ENCODE measurements around the gene MAD1L1.

DNA sequence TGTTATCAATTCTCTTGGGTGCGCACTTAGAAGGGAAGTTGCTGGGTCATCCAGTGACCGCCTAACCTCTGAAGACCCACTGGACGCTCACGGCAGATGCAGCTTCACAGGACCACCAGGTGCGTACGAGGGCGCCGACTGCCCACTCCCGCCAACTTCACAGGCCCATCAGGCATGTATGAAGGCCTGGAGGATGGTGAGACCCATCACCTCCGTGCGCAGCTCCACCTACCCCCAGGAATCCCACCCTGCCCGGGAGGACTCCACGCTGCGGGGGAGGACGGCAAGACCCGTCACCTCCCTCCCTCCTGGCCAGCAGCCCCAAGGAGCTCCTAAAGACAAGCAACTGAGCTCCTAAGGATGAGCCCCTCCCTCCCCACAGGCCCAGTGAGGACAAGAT is 146.9 kb downstream of the MAD1L1 start:
- no peak for TF ChIP-seq POLR2AphosphoS5 (IDR thresholded peaks at IDR 0.05)
- TF ChIP-seq, protein P1, sequence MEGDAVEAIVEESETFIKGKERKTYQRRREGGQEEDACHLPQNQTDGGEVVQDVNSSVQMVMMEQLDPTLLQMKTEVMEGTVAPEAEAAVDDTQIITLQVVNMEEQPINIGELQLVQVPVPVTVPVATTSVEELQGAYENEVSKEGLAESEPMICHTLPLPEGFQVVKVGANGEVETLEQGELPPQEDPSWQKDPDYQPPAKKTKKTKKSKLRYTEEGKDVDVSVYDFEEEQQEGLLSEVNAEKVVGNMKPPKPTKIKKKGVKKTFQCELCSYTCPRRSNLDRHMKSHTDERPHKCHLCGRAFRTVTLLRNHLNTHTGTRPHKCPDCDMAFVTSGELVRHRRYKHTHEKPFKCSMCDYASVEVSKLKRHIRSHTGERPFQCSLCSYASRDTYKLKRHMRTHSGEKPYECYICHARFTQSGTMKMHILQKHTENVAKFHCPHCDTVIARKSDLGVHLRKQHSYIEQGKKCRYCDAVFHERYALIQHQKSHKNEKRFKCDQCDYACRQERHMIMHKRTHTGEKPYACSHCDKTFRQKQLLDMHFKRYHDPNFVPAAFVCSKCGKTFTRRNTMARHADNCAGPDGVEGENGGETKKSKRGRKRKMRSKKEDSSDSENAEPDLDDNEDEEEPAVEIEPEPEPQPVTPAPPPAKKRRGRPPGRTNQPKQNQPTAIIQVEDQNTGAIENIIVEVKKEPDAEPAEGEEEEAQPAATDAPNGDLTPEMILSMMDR (IDR thresholded peaks at IDR 0.05), result no peak
- TF ChIP-seq EP300 (IDR thresholded peaks at IDR 0.05), result no peak
- no peak for TF ChIP-seq POLR2A (IDR thresholded peaks at IDR 0.05)
